Measurements from ENCODE around the gene DHRSX. TPM values are rescaled to one million over a fixed set of nuclear protein-coding genes. Genes with fewer than 3 reads are reported as not detected.
"Not testable (repeated sequence)": the region's sequence is repeated elsewhere in the genome, so short reads cannot be mapped to it uniquely, and the experiment has no call there.

Gene DHRSX
- total RNA-seq, 1 donor from 2014 or later = 31.8 TPM

DNA sequence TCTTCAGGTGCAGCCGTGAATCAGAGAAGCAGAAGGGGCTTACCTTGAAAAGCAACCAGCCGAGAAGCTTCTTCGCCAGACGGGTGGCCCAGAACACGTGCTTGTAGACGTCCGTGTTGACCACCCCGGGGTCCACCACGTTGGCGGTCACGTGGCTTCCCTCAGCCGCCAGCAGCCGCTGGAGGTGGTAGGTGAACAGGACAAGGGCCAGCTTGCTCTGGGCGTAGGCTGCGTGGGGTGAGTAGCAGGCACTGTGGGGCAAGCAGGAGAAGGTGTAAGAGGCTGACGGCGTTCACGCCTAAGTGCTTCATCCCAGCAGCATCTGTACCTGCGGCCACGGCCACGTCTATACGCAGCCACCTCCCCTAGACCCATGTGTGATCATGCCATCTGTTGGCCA lies 257.8 kb downstream of the DHRSX start:
- Histone ChIP-seq H2AFZ (replicated peaks) (no peak overlapping the region), H4K20me1 (ENCODE audit: low read depth) (no peaks in the 10 kb centered on the region), H3K9ac (no peak overlapping the region), H3F3A (ENCODE audit: low read depth) (no peaks in the 10 kb centered on the region), H3K4me3 (no peak overlapping the region), H3K4me1 (no peaks in the 10 kb centered on the region), H3K36me3 (no peaks in the 10 kb centered on the region), H3K9me3 (ENCODE audit: low read depth) (no peaks in the 10 kb centered on the region), H3K79me2 (ENCODE audit: low read depth) (no peaks in the 10 kb centered on the region), H3K27ac (no peak overlapping the region), H3K4me2 (no peak overlapping the region), H3K27me3 (no peaks in the 10 kb centered on the region)
- Mint-ChIP-seq H3K36me3 (peaks cover 32% of the 10 kb centered on the region), H3K9me3 (peaks cover 19% of the 10 kb centered on the region), H3K27ac (no peak overlapping the region), H3K27me3 (ENCODE audit: insufficient read depth, low read depth) (peaks cover 3% of the 10 kb centered on the region), H3K4me3 (no peak overlapping the region), H3K4me1 (peaks cover 3% of the 10 kb centered on the region)
- no peak for DNase-seq (ENCODE audit: low spot score)
- TF ChIP-seq EZH2phosphoT487 (IDR thresholded peaks at IDR 0.05) (no peak), EZH2 (IDR thresholded peaks at IDR 0.05) (no peak)
- TF ChIP-seq, protein P1, sequence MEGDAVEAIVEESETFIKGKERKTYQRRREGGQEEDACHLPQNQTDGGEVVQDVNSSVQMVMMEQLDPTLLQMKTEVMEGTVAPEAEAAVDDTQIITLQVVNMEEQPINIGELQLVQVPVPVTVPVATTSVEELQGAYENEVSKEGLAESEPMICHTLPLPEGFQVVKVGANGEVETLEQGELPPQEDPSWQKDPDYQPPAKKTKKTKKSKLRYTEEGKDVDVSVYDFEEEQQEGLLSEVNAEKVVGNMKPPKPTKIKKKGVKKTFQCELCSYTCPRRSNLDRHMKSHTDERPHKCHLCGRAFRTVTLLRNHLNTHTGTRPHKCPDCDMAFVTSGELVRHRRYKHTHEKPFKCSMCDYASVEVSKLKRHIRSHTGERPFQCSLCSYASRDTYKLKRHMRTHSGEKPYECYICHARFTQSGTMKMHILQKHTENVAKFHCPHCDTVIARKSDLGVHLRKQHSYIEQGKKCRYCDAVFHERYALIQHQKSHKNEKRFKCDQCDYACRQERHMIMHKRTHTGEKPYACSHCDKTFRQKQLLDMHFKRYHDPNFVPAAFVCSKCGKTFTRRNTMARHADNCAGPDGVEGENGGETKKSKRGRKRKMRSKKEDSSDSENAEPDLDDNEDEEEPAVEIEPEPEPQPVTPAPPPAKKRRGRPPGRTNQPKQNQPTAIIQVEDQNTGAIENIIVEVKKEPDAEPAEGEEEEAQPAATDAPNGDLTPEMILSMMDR (IDR thresholded peaks at IDR 0.05) = no peak

DNA sequence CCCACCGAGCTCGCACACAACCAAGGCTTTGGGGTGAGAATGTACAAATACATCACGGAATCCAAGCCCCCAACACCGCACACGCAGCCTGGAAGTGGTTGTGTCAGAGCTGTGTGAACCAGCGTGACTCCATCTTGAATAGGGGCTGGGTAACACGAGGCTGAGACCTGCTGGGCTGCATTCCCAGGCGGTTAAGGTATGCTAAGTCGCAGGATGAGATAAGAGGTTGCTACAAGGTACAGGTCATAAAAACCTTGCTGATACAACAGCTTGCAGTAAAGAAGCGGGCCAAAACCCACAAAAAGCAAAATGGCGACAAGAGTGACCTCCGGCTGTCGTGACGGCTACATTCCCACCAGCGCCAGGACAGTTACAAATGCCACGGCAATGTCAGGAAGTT lies 258.4 kb downstream of the DHRSX start:
- Histone ChIP-seq H3K27ac (no peak overlapping the region), H4K20me1 (ENCODE audit: low read depth) (no peaks in the 10 kb centered on the region), H3F3A (ENCODE audit: low read depth) (no peaks in the 10 kb centered on the region), H3K27me3 (no peaks in the 10 kb centered on the region), H3K4me2 (no peak overlapping the region), H3K4me3 (no peak overlapping the region), H3K79me2 (ENCODE audit: low read depth) (no peaks in the 10 kb centered on the region), H3K9ac (no peak overlapping the region), H2AFZ (replicated peaks) (no peak overlapping the region), H3K4me1 (no peaks in the 10 kb centered on the region), H3K9me3 (ENCODE audit: low read depth) (no peaks in the 10 kb centered on the region), H3K36me3 (no peaks in the 10 kb centered on the region)
- Mint-ChIP-seq H3K4me3 (no peak overlapping the region), H3K36me3 (peaks cover 32% of the 10 kb centered on the region), H3K27me3 (ENCODE audit: insufficient read depth, low read depth) (peaks cover 3% of the 10 kb centered on the region), H3K4me1 (peaks cover 3% of the 10 kb centered on the region), H3K27ac (no peak overlapping the region), H3K9me3 (peaks cover 15% of the 10 kb centered on the region)
- TF ChIP-seq, protein P1 (IDR thresholded peaks at IDR 0.05) = no peak
- no peak for TF ChIP-seq EZH2 (IDR thresholded peaks at IDR 0.05)
- TF ChIP-seq EZH2phosphoT487 (IDR thresholded peaks at IDR 0.05) = no peak
- no peak for DNase-seq (ENCODE audit: low spot score)

DNA sequence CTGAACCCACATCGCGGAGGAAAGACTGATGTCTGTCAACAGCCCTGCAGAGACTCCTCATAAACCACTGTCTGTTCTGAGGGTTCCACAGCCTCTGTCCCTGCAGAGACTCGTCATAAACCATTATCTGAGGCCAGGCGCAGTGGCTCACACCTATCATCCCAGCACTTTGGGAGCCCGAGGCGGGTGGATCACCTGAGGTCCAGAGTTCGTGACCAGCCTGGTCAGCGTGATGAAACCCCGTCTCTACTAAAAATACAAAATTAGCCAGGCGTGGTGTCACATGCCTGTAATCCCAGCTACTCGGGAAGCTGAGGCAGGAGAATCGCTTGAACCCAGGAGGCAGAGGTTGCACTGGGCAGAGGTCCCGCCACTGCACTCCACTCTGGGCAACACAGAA lies 259.3 kb downstream of the DHRSX start:
- not testable (repeated sequence) for H3K4me2 ChIP-seq; H3K27me3 Mint-ChIP-seq (ENCODE audit: insufficient read depth, low read depth); H3K9me3 ChIP-seq (ENCODE audit: low read depth); H3K4me3 Mint-ChIP-seq; H4K20me1 ChIP-seq (ENCODE audit: low read depth); H3K27ac ChIP-seq; H3K9ac ChIP-seq; H3K4me3 ChIP-seq; DNase-seq (ENCODE audit: low spot score); H3F3A ChIP-seq (ENCODE audit: low read depth); H3K79me2 ChIP-seq (ENCODE audit: low read depth); H3K27me3 ChIP-seq; H2AFZ ChIP-seq (replicated peaks); H3K36me3 ChIP-seq; H3K4me1 ChIP-seq; H3K4me1 Mint-ChIP-seq
- peaks cover 15% of the 10 kb centered on the region for H3K9me3 Mint-ChIP-seq
- peak overlapping the region; percentile 46 for H3K27ac Mint-ChIP-seq
- H3K36me3 Mint-ChIP-seq = peaks cover 31% of the 10 kb centered on the region

DNA sequence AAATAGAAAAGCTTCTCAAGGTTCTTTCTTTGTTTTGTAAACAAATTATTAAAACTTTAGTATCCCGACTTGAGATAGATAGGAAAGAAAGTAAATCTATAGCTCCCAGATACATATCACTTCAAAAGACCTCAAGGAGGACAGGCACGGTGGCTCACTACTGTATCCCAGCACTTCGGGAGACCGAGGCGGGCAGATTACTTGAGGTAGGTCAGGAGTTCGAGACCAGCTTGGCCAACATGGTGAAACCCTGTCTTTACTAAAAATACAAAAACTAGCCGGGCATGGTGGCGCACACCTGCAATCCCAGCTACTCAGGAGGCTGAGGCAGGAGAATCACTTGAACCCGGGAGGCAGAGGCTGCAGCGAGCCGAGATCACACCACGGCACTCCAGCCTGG lies 260.0 kb downstream of the DHRSX start:
- H3K36me3 Mint-ChIP-seq = peaks cover 31% of the 10 kb centered on the region
- not testable (repeated sequence) for H3K27me3 ChIP-seq; H3K27ac Mint-ChIP-seq; H3K27me3 Mint-ChIP-seq (ENCODE audit: insufficient read depth, low read depth); H2AFZ ChIP-seq (replicated peaks); H3K4me2 ChIP-seq; H3K4me1 ChIP-seq; H3K4me1 Mint-ChIP-seq; H4K20me1 ChIP-seq (ENCODE audit: low read depth); H3K4me3 Mint-ChIP-seq; DNase-seq (ENCODE audit: low spot score); H3K27ac ChIP-seq; H3K9me3 ChIP-seq (ENCODE audit: low read depth); H3K36me3 ChIP-seq; H3K9ac ChIP-seq; H3K79me2 ChIP-seq (ENCODE audit: low read depth); H3F3A ChIP-seq (ENCODE audit: low read depth); H3K4me3 ChIP-seq
- H3K9me3 Mint-ChIP-seq = peaks cover 15% of the 10 kb centered on the region

All from neural progenitor cell (in vitro differentiated cells).